ENCODE results near the gene ZNF76. TPM values are rescaled to one million over a fixed set of nuclear protein-coding genes. Genes with fewer than 3 reads are reported as not detected.

Gene ZNF76
- total and polyA plus RNA-seq, 2 of the 8 experiments (the other 6 are each of a cell fraction or from before 2014, with no cell fraction given) = 17.9 to 23.9 TPM

DNA sequence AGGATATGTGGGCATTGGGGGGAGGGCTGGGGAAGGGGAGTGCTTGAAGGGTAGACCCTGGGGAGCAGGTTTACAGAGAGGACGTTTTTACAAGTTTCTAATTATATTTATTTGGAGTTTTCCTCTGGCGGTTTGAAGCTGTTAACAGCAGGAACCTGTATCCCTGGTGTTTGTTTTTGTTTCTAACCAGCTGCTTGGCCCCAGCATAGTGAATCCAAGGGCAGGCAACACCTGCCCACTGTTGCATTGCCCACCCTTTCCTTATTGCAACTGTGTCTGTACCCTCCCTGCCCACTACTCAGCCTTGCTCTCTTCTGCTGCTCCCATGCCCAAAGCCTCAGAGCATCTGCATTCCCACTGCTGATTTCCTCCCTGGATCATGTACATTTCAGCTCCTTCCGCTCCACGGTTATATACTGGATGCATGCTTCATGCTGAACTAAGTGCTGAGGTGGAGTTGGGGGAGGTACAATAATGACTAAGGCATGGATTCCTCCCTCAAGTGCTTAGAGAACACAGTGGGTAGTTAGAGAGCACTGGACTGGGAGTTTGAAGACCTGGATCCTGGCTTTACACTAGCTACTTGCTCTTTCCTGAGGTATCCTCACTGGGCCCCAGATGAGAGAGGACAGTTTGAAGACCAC, 39.7 kb upstream of the ZNF76 start:
- Histone ChIP-seq H2BK5ac (ENCODE audit: low read depth, low read length) (no peak overlapping the region), H3K4me3 (ENCODE audit: extremely low read depth in 1 of 4, insufficient read depth in 2 of 4, low read depth in 3 of 4, low read length in 4 of 4) (no peak overlapping the region), H3K4me2 (ENCODE audit: insufficient read depth in 1 of 2, low read depth in 2 of 2, low read length in 2 of 2) (no peak overlapping the region), H2BK15ac (ENCODE audit: low read length) (no peak overlapping the region), H3K79me2 (ENCODE audit: control insufficient read depth in 1 of 2, insufficient read depth in 2 of 2, low read length in 2 of 2) (no peaks in the 10 kb centered on the region), H2BK12ac (ENCODE audit: low read depth, low read length) (no peak overlapping the region), H3K23ac (ENCODE audit: insufficient read length) (no peak overlapping the region), H2AFZ (ENCODE audit: low read length) (no peak overlapping the region), H3K14ac (ENCODE audit: insufficient read length) (no peak overlapping the region), H4K20me1 (replicated peaks in 1 of 2; ENCODE audit: control insufficient read depth in 1 of 2, insufficient read depth in 2 of 2, low read length in 2 of 2) (peaks cover 2 to 27% of the 10 kb centered on the region in 2 experiments), H3K36me3 (ENCODE audit: control insufficient read depth in 2 of 4, insufficient read depth in 4 of 4, low read length in 3 of 4) (no peaks in the 10 kb centered on the region), H3K23me2 (ENCODE audit: low read depth, low read length) (0 out of 2 replicates have a peak, but pooled peaks cover 2% of the 10 kb centered on the region), H3K9ac (replicated peaks in 1 of 4; ENCODE audit: extremely low read depth in 1 of 4, low read depth in 3 of 4, low read length in 3 of 4) (peak overlapping the region in 1 of 4 experiments; percentile 36; a peak in 1 of 7 replicates), H2BK20ac (ENCODE audit: low read length) (no peak overlapping the region), H3K27me3 (replicated peaks in 1 of 4; ENCODE audit: control insufficient read depth in 3 of 4, extremely low read depth in 1 of 4, insufficient read depth in 3 of 4, low read length in 3 of 4) (peaks cover 4 to 56% (median 32%) of the 10 kb centered on the region in 4 experiments), H3K4me1 (replicated peaks in 1 of 4; ENCODE audit: control insufficient read depth in 3 of 4, insufficient read depth in 4 of 4, low read length in 3 of 4) (peaks cover 7 to 35% (median 25%) of the 10 kb centered on the region in 4 experiments), H4K91ac (replicated peaks; ENCODE audit: insufficient read length, low read length) (no peak overlapping the region), H3K4ac (replicated peaks; ENCODE audit: insufficient read length, low read depth, low read length) (no peak overlapping the region), H3K18ac (ENCODE audit: extremely low read depth, low read length) (no peak overlapping the region), H4K5ac (ENCODE audit: insufficient read length, low read depth, low read length) (no peak overlapping the region), H2BK120ac (replicated peaks; ENCODE audit: low read depth, low read length) (no peak overlapping the region), H3K56ac (replicated peaks; ENCODE audit: insufficient read length, low read depth, low read length) (no peak overlapping the region), H3K79me1 (ENCODE audit: low read depth, low read length) (no peaks in the 10 kb centered on the region), H3K27ac (ENCODE audit: low read depth, low read length) (no peak overlapping the region), H3K9me3 (ENCODE audit: insufficient read depth in 2 of 2, low read depth in 1 of 2, low read length in 1 of 2) (no peaks in the 10 kb centered on the region), H2AK5ac (ENCODE audit: low read depth, low read length) (no peak overlapping the region), H4K8ac (ENCODE audit: extremely low read depth, insufficient read depth, low read length) (no peak overlapping the region)
- TF ChIP-seq ZNF274 (IDR thresholded peaks at IDR 0.05; ENCODE audit: borderline replicate concordance, extremely low read depth, low read length) (no peak), YY1 (IDR thresholded peaks at IDR 0.05; ENCODE audit: low read depth, low read length) (no peak), TBP (IDR thresholded peaks at IDR 0.05; ENCODE audit: low read depth, low read length) (no peak), CREB1 (IDR thresholded peaks at IDR 0.05) (no peak), NRF1 (IDR thresholded peaks at IDR 0.05; ENCODE audit: low read depth, low read length) (no peak), RAD21 (IDR thresholded peaks at IDR 0.05 in 1 of 2, conservative IDR thresholded peaks at IDR 0.05 in 1 of 2; ENCODE audit: low read depth in 2 of 2, low read length in 2 of 2) (no peak), CHD1 (IDR thresholded peaks at IDR 0.05; ENCODE audit: low read depth, low read length) (no peak)
- TF ChIP-seq, protein P1, sequence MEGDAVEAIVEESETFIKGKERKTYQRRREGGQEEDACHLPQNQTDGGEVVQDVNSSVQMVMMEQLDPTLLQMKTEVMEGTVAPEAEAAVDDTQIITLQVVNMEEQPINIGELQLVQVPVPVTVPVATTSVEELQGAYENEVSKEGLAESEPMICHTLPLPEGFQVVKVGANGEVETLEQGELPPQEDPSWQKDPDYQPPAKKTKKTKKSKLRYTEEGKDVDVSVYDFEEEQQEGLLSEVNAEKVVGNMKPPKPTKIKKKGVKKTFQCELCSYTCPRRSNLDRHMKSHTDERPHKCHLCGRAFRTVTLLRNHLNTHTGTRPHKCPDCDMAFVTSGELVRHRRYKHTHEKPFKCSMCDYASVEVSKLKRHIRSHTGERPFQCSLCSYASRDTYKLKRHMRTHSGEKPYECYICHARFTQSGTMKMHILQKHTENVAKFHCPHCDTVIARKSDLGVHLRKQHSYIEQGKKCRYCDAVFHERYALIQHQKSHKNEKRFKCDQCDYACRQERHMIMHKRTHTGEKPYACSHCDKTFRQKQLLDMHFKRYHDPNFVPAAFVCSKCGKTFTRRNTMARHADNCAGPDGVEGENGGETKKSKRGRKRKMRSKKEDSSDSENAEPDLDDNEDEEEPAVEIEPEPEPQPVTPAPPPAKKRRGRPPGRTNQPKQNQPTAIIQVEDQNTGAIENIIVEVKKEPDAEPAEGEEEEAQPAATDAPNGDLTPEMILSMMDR (IDR thresholded peaks at IDR 0.05; ENCODE audit: control extremely low read depth in 1 of 3, insufficient read depth in 1 of 3, low read depth in 1 of 3, low read length in 3 of 3) = no peak
- TF ChIP-seq, protein P2, sequence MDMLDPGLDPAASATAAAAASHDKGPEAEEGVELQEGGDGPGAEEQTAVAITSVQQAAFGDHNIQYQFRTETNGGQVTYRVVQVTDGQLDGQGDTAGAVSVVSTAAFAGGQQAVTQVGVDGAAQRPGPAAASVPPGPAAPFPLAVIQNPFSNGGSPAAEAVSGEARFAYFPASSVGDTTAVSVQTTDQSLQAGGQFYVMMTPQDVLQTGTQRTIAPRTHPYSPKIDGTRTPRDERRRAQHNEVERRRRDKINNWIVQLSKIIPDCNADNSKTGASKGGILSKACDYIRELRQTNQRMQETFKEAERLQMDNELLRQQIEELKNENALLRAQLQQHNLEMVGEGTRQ (IDR thresholded peaks at IDR 0.05; ENCODE audit: low read length) = no peak
- POLR2A ChIA-PET (ENCODE audit: partially characterized antibody) = interaction anchor here (0.8 to 2.2 kb wide), 4 partner anchors 12 to 21 kb away, joined by 3 to 8 read pairs (median 4); no protein-coding TSS in a partner anchor
- CTCF ChIA-PET (ENCODE audit: partially characterized antibody) = interaction anchor here (0.5 to 19.1 kb wide), 8 partner anchors 10 to 351 kb away, joined by 3 to 219 read pairs (median 6); no protein-coding TSS in a partner anchor
- FAIRE-seq = no peak
- no peak for DNase-seq (ENCODE audit: low read depth in 1 of 2, low spot score in 2 of 2)
- WGBS, 2 experiments (ENCODE audit: extremely low coverage in 1 of 2, insufficient coverage in 1 of 2, insufficient read length in 1 of 2, insufficient replicate concordance in 2 of 2, low coverage in 1 of 2, low lambda C conversion rate in 2 of 2, missing lambda C conversion rate in 1 of 2) = 80% methylated on average over 4 of the region's 4 CpGs; no CpG with 5 or more reads in 1 of the 2 experiments
